Glutamatergic neuron (in vitro differentiated cells): ENCODE measurements around the gene SORBS2. TPM values are rescaled to one million over a fixed set of nuclear protein-coding genes. Genes with fewer than 3 reads are reported as not detected.

Source experiments
- DNase-seq: peaks from one replicate; pipeline ENCODE4 v3.0.0; 2022
- H3K27ac Mint-ChIP-seq: one replicate; pipeline ENCODE4 v1.8.0; 2020; ENCODE audit warnings: mild to moderate bottlenecking, mixed read lengths, inconsistent platforms; ENCODE audit not compliant: unreplicated experiment
- H3K27me3 Mint-ChIP-seq: one replicate; pipeline ENCODE4 v1.8.0; 2020; ENCODE audit warnings: mild to moderate bottlenecking, moderate library complexity, mixed read lengths, inconsistent platforms; ENCODE audit not compliant: unreplicated experiment
- H3K36me3 Mint-ChIP-seq: one replicate; pipeline ENCODE4 v1.8.0; 2020; ENCODE audit warnings: mild to moderate bottlenecking, mixed read lengths, inconsistent platforms; ENCODE audit not compliant: unreplicated experiment
- H3K4me1 Mint-ChIP-seq: one replicate; pipeline ENCODE4 v1.8.0; 2020; ENCODE audit warnings: mild to moderate bottlenecking, low read depth, mixed read lengths, inconsistent platforms; ENCODE audit not compliant: unreplicated experiment
- H3K4me3 Mint-ChIP-seq: one replicate; pipeline ENCODE4 v1.8.0; 2020; ENCODE audit warnings: mild to moderate bottlenecking, mixed read lengths, inconsistent platforms; ENCODE audit not compliant: unreplicated experiment
- H3K9me3 Mint-ChIP-seq: one replicate; pipeline ENCODE4 v1.8.0; 2020; ENCODE audit warnings: mild to moderate bottlenecking, moderate library complexity, mixed read lengths, inconsistent platforms; ENCODE audit not compliant: unreplicated experiment
- total RNA-seq: library from RNA; stranded (reverse); fragmentation: NEBNext Ultra II Directional; extraction: Animal tissue kit (Norgen Biotek cat#: 25700); gene quantifications from one replicate; pipeline ENCODE4 v1.2.1, GENCODE V29; 2021; ENCODE audit not compliant: unreplicated experiment
- TF ChIP-seq, protein P1 (sequence below): fragments of 200-600 bp; sonication (generic); IDR thresholded peaks from one replicate; pipeline ENCODE4 v1.5.0; 2021; ENCODE audit not compliant: partially characterized antibody, unreplicated experiment

The SORBS2 gene
- total RNA-seq, 1 donor from 2014 or later = 95.5 TPM

DNA sequence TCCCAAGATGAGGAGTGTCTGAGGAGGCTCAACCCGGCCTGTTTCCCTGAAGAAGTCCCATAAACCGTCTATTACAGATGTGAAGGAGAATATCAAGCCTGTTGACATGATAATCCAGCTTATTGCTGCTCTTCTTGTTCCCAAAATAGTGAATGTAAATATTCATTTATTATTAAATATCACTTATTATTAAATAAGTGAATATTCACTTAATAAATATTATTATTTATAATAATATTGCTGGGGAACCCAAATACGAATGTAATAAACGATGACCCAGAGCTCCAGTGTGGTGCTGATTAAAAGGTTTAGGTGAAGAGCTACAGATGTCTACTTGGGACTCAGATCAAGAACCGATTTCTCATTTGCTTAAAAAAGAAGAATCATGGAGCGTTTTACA, 23.8 kb upstream of the SORBS2 start:
- TF ChIP-seq, protein P1, sequence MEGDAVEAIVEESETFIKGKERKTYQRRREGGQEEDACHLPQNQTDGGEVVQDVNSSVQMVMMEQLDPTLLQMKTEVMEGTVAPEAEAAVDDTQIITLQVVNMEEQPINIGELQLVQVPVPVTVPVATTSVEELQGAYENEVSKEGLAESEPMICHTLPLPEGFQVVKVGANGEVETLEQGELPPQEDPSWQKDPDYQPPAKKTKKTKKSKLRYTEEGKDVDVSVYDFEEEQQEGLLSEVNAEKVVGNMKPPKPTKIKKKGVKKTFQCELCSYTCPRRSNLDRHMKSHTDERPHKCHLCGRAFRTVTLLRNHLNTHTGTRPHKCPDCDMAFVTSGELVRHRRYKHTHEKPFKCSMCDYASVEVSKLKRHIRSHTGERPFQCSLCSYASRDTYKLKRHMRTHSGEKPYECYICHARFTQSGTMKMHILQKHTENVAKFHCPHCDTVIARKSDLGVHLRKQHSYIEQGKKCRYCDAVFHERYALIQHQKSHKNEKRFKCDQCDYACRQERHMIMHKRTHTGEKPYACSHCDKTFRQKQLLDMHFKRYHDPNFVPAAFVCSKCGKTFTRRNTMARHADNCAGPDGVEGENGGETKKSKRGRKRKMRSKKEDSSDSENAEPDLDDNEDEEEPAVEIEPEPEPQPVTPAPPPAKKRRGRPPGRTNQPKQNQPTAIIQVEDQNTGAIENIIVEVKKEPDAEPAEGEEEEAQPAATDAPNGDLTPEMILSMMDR = no peak
- H3K4me3 Mint-ChIP-seq = no peak overlapping the region
- H3K27ac Mint-ChIP-seq = no peak overlapping the region
- H3K27me3 Mint-ChIP-seq = no peaks in the 10 kb centered on the region
- H3K4me1 Mint-ChIP-seq = peaks cover 7% of the 10 kb centered on the region
- H3K36me3 Mint-ChIP-seq = no peaks in the 10 kb centered on the region
- DNase-seq = no peak
- H3K9me3 Mint-ChIP-seq = no peaks in the 10 kb centered on the region

DNA sequence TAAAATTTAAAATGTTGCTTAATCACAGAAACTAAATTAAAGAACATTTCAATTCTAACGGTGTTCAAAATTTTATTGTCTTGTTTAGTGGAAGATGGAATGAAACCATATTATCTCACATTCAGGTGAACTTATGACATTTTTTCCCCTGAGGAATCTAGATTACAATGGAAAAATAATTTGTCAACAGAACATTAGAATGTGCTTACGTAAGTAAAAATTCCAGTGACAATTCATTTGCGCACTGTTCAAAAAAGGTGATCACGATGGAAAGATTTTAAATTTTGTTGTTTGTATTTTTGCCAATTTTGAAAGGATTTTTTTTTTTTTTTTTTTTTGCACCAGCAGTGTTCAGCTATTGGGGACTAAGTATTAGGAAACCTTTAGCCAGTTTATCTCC, 23.3 kb upstream of the SORBS2 start:
- Mint-ChIP-seq H3K9me3 (no peaks in the 10 kb centered on the region), H3K36me3 (no peaks in the 10 kb centered on the region), H3K4me1 (peaks cover 7% of the 10 kb centered on the region), H3K27me3 (no peaks in the 10 kb centered on the region), H3K27ac (no peak overlapping the region), H3K4me3 (no peak overlapping the region)
- no peak for DNase-seq
- TF ChIP-seq, protein P1 = no peak

DNA sequence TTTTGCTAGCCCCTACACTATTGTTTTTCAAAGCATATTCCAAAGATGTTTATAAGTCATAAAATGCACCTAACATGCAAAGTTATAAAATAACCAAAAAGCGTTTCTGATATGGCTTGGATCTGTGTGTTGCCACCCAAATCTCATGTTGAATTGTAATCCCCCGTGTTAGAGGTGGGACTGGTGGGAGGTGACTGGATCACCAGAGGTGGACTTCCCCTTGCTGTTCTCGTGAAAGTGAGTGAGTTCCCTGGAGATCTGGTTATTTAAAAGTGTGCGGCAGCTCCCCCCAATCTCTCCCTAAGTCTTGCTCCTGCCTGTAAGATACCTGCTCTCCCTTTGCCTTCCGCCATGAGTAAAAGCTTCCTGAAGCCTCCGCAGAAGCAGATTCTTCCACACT, 22.8 kb upstream of the SORBS2 start:
- Mint-ChIP-seq H3K27me3 (no peaks in the 10 kb centered on the region), H3K9me3 (no peaks in the 10 kb centered on the region), H3K4me1 (peaks cover 7% of the 10 kb centered on the region), H3K36me3 (no peaks in the 10 kb centered on the region), H3K27ac (no peak overlapping the region), H3K4me3 (no peak overlapping the region)
- TF ChIP-seq, protein P1 = no peak
- no peak for DNase-seq

DNA sequence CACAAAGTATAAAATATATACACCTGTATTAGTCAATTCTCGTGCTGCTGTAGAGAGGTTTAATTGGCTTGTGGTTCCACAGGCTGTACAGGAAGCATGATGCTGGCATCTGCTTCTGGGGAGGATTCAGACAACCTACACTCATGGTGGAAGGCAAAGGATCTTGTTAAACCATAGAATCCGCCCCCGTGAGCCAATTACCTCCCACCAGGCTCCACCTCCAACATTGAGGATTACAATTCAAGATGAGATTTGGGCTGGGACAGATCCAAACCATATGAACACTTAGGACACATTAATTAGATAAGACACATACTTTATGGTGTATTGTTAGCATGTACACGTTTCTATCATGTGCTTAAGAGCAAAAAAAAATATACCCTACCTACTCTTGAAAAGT, 22.1 kb upstream of the SORBS2 start:
- H3K4me3 Mint-ChIP-seq = no peak overlapping the region
- H3K4me1 Mint-ChIP-seq = peaks cover 7% of the 10 kb centered on the region
- no peaks in the 10 kb centered on the region for H3K27me3 Mint-ChIP-seq
- no peaks in the 10 kb centered on the region for H3K9me3 Mint-ChIP-seq
- no peak overlapping the region for H3K27ac Mint-ChIP-seq
- H3K36me3 Mint-ChIP-seq = no peaks in the 10 kb centered on the region
- TF ChIP-seq, protein P1 = no peak
- DNase-seq = no peak

DNA sequence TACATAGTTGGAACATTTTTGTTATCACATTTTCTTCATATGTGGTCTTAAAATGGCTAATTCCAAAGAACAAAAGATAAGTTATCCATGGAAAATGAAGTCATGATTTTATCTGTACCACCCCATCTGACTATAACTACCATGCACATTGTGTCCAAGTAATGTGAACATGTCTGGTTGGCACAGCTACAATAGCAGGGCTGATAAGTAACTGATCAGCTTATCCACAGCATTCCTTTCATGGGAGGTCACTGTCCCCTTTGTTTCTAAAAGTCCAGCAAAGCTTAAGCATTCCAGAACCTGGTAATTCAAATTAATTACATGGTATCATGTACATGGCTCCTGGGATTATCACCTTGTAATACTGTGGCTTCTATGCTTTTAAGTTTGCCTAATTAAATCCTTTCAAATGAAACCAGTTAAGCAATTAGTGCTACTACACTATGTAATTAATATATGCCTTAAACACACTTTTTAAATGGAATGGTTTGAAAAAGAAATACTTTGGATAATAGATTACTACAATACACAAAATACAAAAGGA, 21.1 kb upstream of the SORBS2 start:
- Mint-ChIP-seq H3K4me3 (no peak overlapping the region), H3K36me3 (no peaks in the 10 kb centered on the region), H3K27ac (no peak overlapping the region), H3K4me1 (peaks cover 7% of the 10 kb centered on the region), H3K27me3 (peaks cover 4% of the 10 kb centered on the region), H3K9me3 (peaks cover 2% of the 10 kb centered on the region)
- no peak for DNase-seq
- TF ChIP-seq, protein P1 = no peak
